ENCODE data around the gene SATB2. TPM values are rescaled to one million over a fixed set of nuclear protein-coding genes. Genes with fewer than 3 reads are reported as not detected.

Gene SATB2
- polyA plus RNA-seq, 1 of the 3 experiments (the other 2 are of a cell fraction): 0.13 TPM

DNA sequence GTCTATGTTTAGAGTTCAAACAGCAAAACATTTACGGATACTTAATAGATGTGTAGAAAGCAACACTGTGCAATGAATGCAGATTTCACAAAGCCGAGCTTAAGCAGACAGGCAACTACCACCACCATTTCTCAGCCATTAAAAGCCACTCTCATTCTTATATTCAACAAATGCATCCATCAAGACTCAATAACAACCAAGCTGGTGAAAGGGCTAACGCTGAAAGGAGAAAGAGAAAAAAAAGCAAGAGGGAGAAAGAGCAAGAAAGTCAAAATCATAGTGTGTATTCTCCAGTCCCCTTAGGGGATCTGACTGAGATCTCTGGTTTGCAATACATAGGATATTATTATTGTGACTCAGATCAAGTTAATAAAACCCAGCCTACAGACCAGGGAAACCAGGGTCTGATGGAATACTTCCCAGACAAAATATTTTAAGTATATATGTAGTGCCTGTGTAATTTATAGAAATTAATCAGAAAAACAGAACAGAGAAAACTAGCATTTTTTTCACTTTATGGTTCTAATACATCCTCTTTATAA, 14.1 kb downstream of the SATB2 start:
- no peak for DNase-seq
- POLR2A ChIA-PET: no interaction called here
- Histone ChIP-seq H3K4me2 (no peak overlapping the region), H2AFZ (ENCODE audit: low read depth) (no peak overlapping the region), H3K36me3 (replicated peaks in 1 of 2; ENCODE audit: control insufficient read depth in 1 of 2, insufficient read depth in 2 of 2, low read length in 1 of 2) (no peaks in the 10 kb centered on the region), H3K9me2 (no peaks in the 10 kb centered on the region), H3K27me3 (ENCODE audit: insufficient read depth) (peaks cover 18% of the 10 kb centered on the region; the same call in 1 of the 2 replicates), H3F3A (replicated peaks; ENCODE audit: insufficient read depth) (no peaks in the 10 kb centered on the region), H3K4me1 (ENCODE audit: control insufficient read depth in 1 of 2, insufficient read depth in 2 of 2, low read depth in 1 of 2, low read length in 1 of 2) (no peaks in the 10 kb centered on the region), H4K20me1 (ENCODE audit: insufficient read depth) (no peaks in the 10 kb centered on the region), H3K9ac (no peak overlapping the region), H3K4me3 (ENCODE audit: low read depth in 2 of 2, low read length in 1 of 2) (no peak overlapping the region), H3K9me3 (no peaks in the 10 kb centered on the region), H3K79me2 (ENCODE audit: insufficient read depth) (no peaks in the 10 kb centered on the region), H3K27ac (ENCODE audit: low read depth in 2 of 2, low read length in 1 of 2) (no peak overlapping the region)
- CTCF ChIA-PET: no interaction called here
- TF ChIP-seq, protein P1, sequence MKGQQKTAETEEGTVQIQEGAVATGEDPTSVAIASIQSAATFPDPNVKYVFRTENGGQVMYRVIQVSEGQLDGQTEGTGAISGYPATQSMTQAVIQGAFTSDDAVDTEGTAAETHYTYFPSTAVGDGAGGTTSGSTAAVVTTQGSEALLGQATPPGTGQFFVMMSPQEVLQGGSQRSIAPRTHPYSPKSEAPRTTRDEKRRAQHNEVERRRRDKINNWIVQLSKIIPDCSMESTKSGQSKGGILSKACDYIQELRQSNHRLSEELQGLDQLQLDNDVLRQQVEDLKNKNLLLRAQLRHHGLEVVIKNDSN (IDR thresholded peaks at IDR 0.05; ENCODE audit: borderline replicate concordance, low read depth): no peak
- TF ChIP-seq, protein P2, sequence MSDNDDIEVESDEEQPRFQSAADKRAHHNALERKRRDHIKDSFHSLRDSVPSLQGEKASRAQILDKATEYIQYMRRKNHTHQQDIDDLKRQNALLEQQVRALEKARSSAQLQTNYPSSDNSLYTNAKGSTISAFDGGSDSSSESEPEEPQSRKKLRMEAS (IDR thresholded peaks at IDR 0.05; ENCODE audit: low read depth): no peak
- TF ChIP-seq SIN3A (IDR thresholded peaks at IDR 0.05; ENCODE audit: borderline replicate concordance, low read depth, low read length) (no peak), TCF12 (IDR thresholded peaks at IDR 0.05) (no peak)
- 6% methylated on average over 3 of the region's 3 CpGs for WGBS (ENCODE audit: low lambda C conversion rate)

GRCh38 chr2:199442173-199442572, 15.6 kb downstream of the SATB2 start:
- Histone ChIP-seq H3K36me3 (replicated peaks in 1 of 2; ENCODE audit: control insufficient read depth in 1 of 2, insufficient read depth in 2 of 2, low read length in 1 of 2) (no peaks in the 10 kb centered on the region), H3K9me3 (no peaks in the 10 kb centered on the region), H4K20me1 (ENCODE audit: insufficient read depth) (no peaks in the 10 kb centered on the region), H3K4me2 (no peak overlapping the region), H3K79me2 (ENCODE audit: insufficient read depth) (no peaks in the 10 kb centered on the region), H3K27me3 (ENCODE audit: insufficient read depth) (peaks cover 16% of the 10 kb centered on the region; the same call in 1 of the 2 replicates), H3K9me2 (no peaks in the 10 kb centered on the region), H3K4me3 (ENCODE audit: low read depth in 2 of 2, low read length in 1 of 2) (no peak overlapping the region), H3F3A (replicated peaks; ENCODE audit: insufficient read depth) (no peaks in the 10 kb centered on the region), H3K4me1 (ENCODE audit: control insufficient read depth in 1 of 2, insufficient read depth in 2 of 2, low read depth in 1 of 2, low read length in 1 of 2) (no peaks in the 10 kb centered on the region), H3K27ac (ENCODE audit: low read depth in 2 of 2, low read length in 1 of 2) (no peak overlapping the region), H3K9ac (no peak overlapping the region), H2AFZ (ENCODE audit: low read depth) (no peak overlapping the region)
- DNase-seq: no peak
- TF ChIP-seq RFX5 (IDR thresholded peaks at IDR 0.05; ENCODE audit: low read length) (no peak), EZH2phosphoT487 (IDR thresholded peaks at IDR 0.05; ENCODE audit: borderline replicate concordance, low read depth) (no peak), CHD2 (IDR thresholded peaks at IDR 0.05; ENCODE audit: low read length, partially characterized antibody) (no peak), ELF1 (IDR thresholded peaks at IDR 0.05) (no peak)
- TF ChIP-seq, protein P3, sequence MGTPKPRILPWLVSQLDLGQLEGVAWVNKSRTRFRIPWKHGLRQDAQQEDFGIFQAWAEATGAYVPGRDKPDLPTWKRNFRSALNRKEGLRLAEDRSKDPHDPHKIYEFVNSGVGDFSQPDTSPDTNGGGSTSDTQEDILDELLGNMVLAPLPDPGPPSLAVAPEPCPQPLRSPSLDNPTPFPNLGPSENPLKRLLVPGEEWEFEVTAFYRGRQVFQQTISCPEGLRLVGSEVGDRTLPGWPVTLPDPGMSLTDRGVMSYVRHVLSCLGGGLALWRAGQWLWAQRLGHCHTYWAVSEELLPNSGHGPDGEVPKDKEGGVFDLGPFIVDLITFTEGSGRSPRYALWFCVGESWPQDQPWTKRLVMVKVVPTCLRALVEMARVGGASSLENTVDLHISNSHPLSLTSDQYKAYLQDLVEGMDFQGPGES (IDR thresholded peaks at IDR 0.05; ENCODE audit: low read depth, low read length): no peak
- TF ChIP-seq, protein P4, sequence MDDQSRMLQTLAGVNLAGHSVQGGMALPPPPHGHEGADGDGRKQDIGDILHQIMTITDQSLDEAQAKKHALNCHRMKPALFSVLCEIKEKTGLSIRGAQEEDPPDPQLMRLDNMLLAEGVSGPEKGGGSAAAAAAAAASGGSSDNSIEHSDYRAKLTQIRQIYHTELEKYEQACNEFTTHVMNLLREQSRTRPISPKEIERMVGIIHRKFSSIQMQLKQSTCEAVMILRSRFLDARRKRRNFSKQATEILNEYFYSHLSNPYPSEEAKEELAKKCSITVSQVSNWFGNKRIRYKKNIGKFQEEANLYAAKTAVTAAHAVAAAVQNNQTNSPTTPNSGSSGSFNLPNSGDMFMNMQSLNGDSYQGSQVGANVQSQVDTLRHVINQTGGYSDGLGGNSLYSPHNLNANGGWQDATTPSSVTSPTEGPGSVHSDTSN (IDR thresholded peaks at IDR 0.05): no peak
- WGBS (ENCODE audit: low lambda C conversion rate): 48% methylated on average over 6 of the region's 7 CpGs
- CTCF ChIA-PET: interaction anchor here (0.9 kb wide), 1 partner anchor 47 kb away, joined by 5 read pairs; no protein-coding TSS in a partner anchor
- POLR2A ChIA-PET: no interaction called here
